H7 (cell line): ENCODE measurements around the gene ABCC5. TPM values are rescaled to one million over a fixed set of nuclear protein-coding genes. Genes with fewer than 3 reads are reported as not detected.
"Not testable (repeated sequence)": the region's sequence is repeated elsewhere in the genome, so short reads cannot be mapped to it uniquely, and the experiment has no call there.

Experiments used
- DNase-seq: peaks from one replicate; pipeline ENCODE4 v3.0.0; 2012
- H3K27me3 ChIP-seq: 2 replicates; pipeline ENCODE4 v1.6.0; 2011; ENCODE audit warnings: mild to moderate bottlenecking, low read length; ENCODE audit not compliant: control insufficient read depth, insufficient read depth
- H3K36me3 ChIP-seq: replicated peaks from 2 replicates; pipeline ENCODE4 v1.5.1; 2011; ENCODE audit warnings: low read length; ENCODE audit not compliant: control insufficient read depth, insufficient read depth
- H3K4me3 ChIP-seq: 2 replicates; pipeline ENCODE4 v1.5.1; 2011; ENCODE audit warnings: low read depth, mild to moderate bottlenecking, control low read depth, low read length, moderate library complexity; ENCODE audit not compliant: insufficient read depth
- total RNA-seq: library from RNA; depleted of rRNA; stranded (reverse); fragments of >200 nt; shearing (Covaris generic); gene quantifications from 2 replicates; pipeline ENCODE4 v1.2.3, GENCODE V29; 2014

The ABCC5 gene
- total RNA-seq, 1 experiment from 2014 or later: 15.7 TPM

DNA sequence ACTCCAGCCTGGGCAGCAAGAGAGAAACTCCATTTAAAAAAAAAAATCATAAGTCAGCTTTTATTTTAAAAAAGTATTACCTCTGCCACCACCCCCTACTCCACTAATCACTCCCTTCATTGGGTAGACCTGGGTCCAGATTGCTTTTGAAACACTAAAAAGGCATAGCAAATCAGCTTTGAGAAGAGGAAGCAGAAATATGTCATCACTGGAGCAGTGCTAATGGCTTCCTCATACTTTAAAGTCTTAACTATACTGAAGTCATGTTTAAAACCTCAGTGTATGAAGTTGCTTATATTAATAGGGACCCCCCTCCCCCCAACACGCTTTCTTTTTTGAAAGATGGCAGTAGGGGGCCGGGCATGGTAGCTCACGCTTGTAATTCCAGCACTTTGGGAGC, 12.9 kb upstream of the ABCC5 start:
- Histone ChIP-seq H3K4me3 (no peak overlapping the region), H3K27me3 (no peaks in the 10 kb centered on the region), H3K36me3 (no peaks in the 10 kb centered on the region)
- no peak for DNase-seq

DNA sequence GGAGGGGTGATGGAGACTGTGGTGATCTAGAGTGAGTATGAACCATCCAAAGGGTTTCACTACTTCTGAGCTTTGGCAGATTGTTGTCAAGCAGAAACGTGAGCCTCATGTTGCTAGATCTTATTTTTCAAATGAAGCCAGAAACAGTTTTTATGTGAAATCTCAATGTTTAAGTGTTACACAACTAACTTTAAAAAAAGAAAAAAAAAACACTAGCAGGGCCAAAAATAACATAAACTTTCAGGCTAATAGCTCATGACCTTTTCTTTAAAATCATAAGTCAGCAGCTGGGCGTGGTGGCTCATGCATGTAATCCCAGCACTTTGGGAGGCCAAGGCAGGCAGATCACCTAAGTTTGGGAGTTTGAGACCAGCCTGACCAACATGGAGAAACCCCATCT, 11.8 kb upstream of the ABCC5 start:
- Histone ChIP-seq H3K36me3 (no peaks in the 10 kb centered on the region), H3K4me3 (no peak overlapping the region), H3K27me3 (no peaks in the 10 kb centered on the region)
- DNase-seq: no peak

DNA sequence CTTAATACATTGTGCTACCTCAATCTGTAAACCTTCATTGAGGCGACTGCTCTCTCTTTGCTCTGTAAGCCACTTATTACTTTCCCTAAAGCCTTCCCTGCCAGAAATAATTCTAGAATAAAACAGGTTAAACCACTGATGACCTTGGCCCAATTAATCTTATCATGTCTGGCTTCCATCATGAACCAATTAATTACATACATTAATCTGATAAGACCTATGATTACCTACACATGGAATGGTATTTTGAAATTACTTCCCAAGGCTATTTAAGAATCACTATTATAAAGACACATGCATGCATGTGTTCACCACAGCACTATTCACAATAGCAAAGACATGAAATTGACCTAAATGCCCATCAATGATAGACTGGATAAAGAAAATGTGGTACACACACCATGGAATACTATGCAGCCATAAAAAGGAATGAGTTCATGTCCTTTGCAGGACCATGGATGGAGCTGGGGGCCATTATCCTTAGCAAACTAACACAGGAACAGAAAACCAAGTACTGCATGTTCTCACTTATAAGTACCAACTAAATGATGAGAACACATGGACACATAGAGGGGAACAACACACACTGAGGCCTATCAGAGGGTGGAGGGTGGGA, 10.7 kb upstream of the ABCC5 start:
- H3K27me3 ChIP-seq, H3K4me3 ChIP-seq, H3K36me3 ChIP-seq, DNase-seq: not testable (repeated sequence)

DNA sequence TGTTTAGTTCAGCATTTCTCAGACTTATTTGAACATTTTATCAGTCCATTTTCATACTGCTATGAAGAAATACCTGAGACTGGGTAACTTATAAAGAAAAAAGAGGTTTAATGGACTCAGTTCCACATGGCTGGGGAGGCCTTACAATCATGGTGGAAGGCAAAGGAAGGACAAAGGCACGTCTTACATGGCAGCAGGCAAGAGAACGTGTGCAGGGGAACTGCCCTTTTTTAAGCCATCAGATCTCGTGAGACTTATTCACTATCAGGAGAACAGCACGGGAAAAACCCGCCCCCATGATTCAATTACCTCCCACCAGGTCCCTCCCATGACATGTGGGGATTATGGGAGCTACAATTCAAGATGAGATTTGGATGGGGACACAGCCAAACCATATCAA, 7.6 kb upstream of the ABCC5 start:
- not testable (repeated sequence) for H3K4me3 ChIP-seq, H3K27me3 ChIP-seq, H3K36me3 ChIP-seq, DNase-seq

DNA sequence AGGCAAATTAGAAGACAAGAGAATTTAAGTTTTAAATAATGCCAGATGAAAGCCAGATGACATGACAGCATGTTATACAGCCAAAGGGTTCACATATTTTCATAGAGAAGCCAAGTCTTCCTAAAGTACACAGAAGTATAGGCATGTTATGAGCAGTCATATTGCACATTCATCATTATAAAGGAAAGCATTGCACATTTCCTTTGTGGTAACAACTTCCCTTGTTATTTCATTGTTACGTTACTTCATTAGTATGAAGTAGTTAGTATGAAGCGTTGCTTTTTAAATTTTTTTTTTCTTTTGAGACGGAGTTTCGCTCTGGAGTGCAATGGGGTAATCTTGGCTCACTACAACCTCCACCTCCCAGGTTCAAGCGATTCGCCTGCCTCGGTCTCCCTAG, 4.6 kb upstream of the ABCC5 start:
- Histone ChIP-seq H3K4me3 (no peak overlapping the region), H3K27me3 (no peaks in the 10 kb centered on the region), H3K36me3 (no peaks in the 10 kb centered on the region)
- no peak for DNase-seq

DNA sequence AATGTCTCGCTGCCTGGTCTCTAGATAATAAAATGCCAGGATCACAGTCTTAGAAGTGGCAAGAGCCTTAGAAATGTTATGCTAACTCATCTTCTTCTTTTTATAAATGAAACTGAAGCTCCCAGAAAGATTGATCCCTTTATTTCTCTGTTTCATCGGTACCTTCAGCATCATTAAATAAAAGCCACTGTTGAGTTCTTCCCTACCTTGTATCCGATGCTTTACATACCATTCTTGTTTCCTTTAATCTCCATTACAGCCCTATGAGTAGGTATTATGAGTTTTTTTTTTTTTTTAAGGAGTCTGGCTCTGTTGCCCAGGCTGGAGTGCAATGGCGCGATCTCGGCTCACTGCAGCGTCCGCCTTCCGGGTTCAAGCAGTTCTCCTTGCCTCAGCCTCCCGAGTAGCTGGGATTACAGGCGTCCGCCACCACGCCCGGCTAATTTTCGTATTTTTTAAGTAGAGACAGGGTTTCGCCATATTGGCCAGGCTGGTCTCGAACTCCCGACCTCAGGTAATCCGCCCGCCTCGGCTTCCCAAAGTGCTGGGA, 815 bp upstream of the ABCC5 start:
- H3K27me3 ChIP-seq: no peaks in the 10 kb centered on the region; the same call in 1 of the 2 replicates
- peak overlapping the region; percentile 98 for H3K4me3 ChIP-seq
- H3K36me3 ChIP-seq: no peaks in the 10 kb centered on the region
- no peak for DNase-seq

DNA sequence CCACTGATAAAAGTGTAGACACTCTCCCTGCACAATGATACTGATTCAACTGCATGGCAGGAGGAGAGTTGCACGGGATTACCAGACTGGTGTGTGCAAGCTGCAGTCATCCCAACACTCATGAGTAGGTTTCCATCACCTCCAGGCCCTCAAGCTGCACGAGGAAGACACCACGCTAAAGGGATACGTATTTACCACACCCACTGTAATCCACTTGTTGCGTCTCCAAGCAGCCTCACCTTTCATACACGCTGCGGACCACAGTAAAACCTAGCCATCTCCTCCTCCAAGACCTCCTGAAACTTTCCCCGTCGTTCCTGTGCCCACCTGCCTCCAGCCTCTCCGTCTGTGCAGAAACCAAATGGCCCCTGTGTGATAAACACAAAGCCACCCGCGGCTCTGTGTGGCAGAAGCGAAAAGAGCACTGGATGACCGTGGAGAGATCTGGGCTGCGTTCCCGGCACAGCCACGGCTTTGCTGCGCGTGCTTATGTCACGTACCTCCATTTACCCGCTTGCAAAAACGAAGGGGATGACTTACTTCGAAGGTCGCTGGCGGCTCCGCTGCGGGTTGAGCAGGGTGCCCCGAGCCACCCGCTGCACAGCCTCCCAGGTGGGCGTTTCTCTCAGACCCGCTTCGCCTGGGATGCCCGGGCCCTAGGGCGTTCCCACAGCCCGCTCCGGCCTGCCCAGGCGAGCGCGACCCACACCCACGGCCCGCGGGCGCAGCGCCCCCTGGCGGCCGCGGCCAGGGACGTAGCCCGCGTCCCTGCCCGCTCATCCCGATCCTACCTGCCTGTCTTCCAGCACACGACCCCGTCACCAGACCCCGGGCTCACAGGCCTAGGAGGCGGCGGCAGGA, 643 bp downstream of the ABCC5 start:
- peak overlapping the region; percentile 98 for H3K4me3 ChIP-seq
- DNase-seq: peak; percentile 91
- no peaks in the 10 kb centered on the region; the same call in 1 of the 2 replicates for H3K27me3 ChIP-seq
- H3K36me3 ChIP-seq: no peaks in the 10 kb centered on the region; the same call in 1 of the 2 replicates

DNA sequence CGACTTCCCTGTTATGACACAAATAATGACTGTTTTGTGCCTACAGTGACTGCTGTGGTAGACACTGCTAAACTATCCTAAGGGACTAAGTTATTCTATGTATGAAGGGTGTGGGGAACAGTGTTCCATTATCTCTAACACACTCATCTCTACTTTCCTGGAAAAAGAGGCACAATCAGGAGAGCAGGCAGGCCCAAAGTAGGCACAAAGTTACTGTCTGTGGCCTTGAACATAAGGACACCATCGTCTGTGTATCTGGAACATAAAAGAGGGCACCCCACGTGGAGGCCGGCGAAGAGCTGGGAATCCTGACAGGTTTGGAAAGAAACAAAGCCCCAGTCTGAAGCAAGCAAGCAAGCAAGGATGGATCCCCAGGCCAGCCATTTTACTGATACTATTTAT, 1.5 kb downstream of the ABCC5 start:
- no peak for DNase-seq
- Histone ChIP-seq H3K4me3 (no peak overlapping the region), H3K27me3 (no peaks in the 10 kb centered on the region; the same call in 1 of the 2 replicates), H3K36me3 (peaks cover 2% of the 10 kb centered on the region; the same call in 1 of the 2 replicates)

DNA sequence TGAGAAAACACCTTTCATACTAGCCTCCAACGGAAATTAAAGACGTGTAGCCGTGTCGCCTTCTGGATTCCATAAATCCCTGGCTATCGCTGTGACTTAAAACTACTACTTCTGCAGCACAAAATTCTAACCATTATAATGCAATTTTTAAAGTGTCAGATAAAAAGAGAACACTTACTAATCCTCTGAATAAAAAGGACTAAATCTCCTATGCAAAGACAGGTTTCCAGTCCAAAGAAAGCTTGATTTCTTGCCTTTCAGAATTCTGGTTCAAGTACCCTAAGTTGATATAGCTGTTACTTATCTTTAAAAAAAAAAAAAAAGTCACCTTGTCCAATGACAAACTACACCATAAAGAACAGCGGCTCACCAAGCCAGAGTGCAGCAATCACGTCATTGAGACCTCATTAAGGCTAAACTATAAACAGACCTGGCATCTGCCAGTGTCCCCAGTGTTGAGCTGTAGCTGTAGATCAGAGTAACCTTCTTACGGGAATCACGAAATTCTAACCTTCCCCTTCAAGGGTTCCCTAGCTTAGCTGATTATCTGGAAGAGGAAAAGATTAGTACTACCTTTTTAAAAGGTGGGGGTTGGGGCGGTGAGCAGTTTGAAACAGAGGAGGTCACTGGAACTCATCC, 2.2 kb downstream of the ABCC5 start:
- no peaks in the 10 kb centered on the region; the same call in 1 of the 2 replicates for H3K27me3 ChIP-seq
- H3K4me3 ChIP-seq: no peak overlapping the region
- peaks cover 2% of the 10 kb centered on the region; the same call in 1 of the 2 replicates for H3K36me3 ChIP-seq
- no peak for DNase-seq

DNA sequence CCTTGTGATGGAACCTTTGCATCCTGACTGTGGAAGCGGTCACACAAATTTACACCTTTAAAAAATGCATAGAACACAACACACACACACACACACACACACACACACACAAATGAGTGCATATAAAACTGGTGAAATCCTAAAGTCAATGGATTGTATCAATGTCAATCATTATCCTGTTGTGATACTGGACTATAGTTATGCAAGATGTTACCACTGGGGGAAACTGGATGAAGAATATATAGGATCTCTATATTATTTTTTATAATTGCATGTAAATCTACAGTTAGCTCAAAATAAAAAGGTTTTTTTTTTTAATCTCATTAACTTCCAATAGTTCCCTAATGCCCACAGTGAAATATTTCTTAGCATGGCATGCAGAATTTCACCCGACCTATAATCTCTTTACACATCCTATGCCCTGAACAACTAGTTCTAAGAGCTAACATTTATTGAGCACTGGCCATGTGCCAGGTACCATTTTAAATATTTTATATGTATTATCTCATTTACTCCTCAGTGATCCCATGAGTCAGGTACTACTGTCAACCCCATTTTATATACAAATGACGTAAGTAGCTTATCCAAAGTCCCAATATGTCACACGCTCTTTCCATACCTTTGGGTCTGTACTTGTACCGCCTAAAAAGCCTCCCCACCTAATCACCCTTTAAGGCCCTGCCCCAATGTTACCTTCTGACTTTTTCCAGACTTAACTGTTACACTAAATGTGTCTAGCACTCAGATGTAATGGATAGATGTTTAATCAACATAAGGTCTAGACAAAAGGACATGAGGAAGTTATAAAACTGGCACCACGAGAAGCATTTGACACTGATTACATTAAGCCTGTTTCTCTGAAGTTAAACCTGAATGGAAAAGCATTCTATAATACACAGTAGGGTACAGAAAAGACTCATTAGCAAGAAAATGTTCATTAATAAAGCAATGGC, 5.5 kb downstream of the ABCC5 start:
- no peak overlapping the region for H3K4me3 ChIP-seq
- no peak for DNase-seq
- H3K27me3 ChIP-seq: no peaks in the 10 kb centered on the region; the same call in 1 of the 2 replicates
- peaks cover 2% of the 10 kb centered on the region; the same call in 1 of the 2 replicates for H3K36me3 ChIP-seq

DNA sequence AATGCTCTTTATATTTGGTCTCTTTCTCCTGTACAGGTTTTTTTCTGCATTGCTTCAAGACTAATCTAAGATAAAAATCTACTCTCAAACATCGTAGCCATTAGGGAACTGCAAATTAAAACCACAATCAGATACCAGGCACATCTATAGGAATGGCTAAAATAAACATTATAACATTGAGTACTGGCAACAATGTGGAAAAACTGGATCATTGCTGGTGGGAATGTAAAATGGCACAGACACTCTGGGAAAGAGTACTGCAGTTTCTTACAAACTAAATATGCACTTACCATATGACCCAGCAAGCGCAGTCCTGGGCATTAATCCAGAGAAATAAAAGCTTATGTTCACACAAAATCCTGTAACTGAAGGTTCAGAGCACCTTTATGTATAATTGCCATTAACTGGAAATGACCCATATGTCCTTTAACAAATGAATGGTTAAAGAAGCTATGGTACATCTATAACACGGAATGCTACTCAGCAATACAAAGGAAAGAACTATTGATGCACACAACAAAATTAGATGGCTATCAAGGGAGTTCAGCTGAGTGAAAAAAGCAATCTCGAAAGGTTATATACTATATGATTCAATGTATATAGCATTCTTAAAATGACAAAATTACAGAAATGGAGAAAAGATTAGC, 6.3 kb downstream of the ABCC5 start:
- H3K36me3 ChIP-seq: peaks cover 2% of the 10 kb centered on the region; the same call in 1 of the 2 replicates
- no peak overlapping the region for H3K4me3 ChIP-seq
- DNase-seq: no peak
- no peaks in the 10 kb centered on the region for H3K27me3 ChIP-seq

DNA sequence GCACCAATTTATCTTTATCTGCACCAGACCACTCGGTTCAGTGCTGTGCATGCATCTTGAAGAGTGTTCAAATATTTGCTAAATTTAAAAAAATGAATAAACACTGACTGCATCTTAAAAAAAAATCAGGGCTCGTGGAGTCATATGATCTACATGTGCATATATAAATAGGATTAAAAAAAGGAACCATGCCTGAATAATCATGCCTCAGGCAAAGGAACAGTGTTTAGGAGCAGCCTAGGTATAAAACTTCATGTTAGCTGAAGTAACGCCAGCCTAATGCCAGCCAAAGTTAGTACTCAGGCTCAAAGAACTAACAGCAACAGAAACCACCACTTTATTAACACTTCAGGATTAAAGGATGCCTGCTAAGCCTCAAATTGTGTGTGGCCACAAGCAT, 9.5 kb downstream of the ABCC5 start:
- Histone ChIP-seq H3K4me3 (no peak overlapping the region), H3K27me3 (no peaks in the 10 kb centered on the region), H3K36me3 (peaks cover 2% of the 10 kb centered on the region; the same call in 1 of the 2 replicates)
- DNase-seq: no peak

DNA sequence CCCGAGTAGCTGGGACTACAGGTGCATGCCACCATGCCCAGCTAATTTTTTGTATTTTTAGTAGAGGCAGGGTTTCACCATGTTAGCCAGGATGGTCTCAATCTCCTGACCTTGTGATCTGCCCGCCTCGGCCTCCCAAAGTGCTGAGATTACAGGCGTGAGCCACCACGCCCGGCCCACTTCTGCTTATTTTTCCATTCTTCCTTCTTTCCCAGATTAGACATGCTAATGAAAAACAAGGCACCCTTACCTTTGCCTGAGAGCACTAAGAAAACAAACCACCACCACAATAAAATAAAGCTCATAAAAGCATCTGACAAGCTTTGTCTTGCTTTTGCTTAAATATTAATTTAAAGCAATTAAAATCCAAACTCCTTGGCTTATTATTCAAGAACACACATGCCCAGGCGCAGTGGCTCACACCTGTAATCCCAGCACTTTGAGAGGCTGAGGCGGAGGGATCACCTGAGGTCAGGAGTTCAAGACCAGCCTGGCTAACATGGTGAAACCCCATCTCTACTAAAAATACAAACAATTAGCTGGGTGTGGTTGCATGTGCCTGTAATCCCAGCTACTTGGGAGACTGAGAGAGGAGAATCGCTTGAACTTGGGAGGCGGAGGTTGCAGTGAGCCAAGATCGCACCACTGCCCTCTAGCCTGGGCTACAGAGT, 10.4 kb downstream of the ABCC5 start:
- H3K4me3 ChIP-seq, DNase-seq, H3K36me3 ChIP-seq, H3K27me3 ChIP-seq: not testable (repeated sequence)
